Measurements from ENCODE around the gene PMF1. TPM values are rescaled to one million over a fixed set of nuclear protein-coding genes. Genes with fewer than 3 reads are reported as not detected.
A peak's percentile ranks its signal among the peaks of the same experiment; 100 is the strongest.
"Not testable (repeated sequence)": the region's sequence is repeated elsewhere in the genome, so short reads cannot be mapped to it uniquely, and the experiment has no call there.

PMF1 gene, protein sequence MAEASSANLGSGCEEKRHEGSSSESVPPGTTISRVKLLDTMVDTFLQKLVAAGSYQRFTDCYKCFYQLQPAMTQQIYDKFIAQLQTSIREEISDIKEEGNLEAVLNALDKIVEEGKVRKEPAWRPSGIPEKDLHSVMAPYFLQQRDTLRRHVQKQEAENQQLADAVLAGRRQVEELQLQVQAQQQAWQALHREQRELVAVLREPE
- total RNA-seq (2014; rRNA removed; shearing (Covaris generic)) = 96.1 and 109 TPM in 2 replicates

DNA sequence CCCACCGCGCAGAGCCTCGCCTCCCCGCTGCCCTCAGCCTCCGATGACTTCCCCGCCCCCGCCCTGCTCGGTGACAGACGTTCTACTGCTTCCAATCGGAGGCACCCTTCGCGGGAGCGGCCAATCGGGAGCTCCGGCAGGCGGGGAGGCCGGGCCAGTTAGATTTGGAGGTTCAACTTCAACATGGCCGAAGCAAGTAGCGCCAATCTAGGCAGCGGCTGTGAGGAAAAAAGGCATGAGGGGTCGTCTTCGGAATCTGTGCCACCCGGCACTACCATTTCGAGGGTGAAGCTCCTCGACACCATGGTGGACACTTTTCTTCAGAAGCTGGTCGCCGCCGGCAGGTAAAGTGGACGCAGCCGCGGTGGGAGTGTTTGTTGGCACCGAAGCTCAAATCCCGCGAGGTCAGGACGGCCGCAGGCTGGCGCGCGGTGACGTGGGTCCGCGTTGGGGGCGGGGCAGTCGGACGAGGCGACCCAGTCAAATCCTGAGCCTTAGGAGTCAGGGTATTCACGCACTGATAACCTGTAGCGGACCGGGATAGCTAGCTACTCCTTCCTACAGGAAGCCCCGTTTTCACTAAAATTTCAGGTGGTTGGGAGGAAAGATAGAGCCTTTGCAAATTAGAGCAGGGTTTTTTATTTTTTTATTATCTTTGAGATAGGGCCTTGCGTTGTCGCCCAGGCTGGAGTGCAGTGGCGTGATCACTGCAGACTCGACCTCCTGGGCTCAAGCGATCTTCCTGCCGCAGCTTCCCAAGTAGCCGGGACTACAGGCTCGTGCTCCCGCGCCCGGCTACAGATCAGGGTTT, at the start of gene PMF1:
TSS of gene PMF1 (plus strand) at position 175 of the 811 bp plus-strand sequence. CDS start at position 184, 9 bp downstream.
- DNase-seq (ENCODE audit: low read depth) = peak; percentile 96

DNA sequence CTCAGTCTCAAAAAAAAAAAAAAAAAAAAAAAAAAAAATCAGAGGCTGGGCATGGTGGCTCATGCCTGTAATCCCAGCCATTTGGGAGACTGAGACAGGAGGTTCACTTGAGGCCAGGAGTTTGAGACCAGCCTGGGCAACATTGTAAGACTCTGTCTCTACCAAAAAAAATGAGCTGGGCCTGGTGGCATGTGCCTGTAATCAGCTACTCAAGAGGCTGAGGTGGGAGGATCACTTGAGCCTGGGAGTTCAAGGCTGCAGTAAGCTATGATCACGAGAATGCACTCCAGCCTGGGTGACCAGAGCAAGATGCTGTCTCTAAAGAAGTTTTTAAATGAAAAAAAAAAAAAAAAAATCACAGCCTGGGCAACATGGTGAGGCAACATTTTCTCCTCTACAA, 49.1 kb upstream of the PMF1 start:
- no peak for DNase-seq (ENCODE audit: low read depth)

DNA sequence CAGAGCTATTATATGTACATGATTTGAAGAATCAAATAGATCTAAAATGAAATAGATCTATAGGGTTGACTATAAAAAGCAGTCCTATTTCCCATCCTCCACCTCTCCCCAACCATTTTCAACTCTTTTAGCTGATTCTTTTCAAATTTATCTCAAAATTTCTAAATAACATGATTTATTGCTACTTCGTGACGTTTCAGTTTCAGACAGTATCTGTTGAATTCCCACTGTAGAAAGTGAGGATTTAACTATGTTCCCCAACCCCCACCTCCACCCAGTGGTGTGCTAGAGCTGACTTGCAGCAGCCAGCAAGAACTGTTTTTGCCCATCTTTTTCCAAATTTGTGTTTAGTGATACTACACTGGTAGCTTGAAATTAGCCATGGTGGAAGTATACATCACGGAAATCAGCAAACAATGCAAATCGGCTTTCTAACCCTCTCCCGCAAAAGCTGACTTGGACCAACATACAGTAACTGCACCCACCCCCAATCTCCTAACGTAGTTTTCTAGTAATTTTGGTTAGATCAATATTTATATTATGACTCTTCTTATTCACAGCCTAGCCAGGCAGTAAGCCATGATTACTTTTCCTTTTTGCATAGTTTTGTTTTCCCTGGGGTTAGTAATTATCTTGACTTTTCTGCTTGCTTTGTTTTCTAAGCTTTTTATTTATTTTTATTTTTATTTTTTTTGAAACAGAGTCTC, 48.5 kb upstream of the PMF1 start:
- no peak for DNase-seq (ENCODE audit: low read depth)

DNA sequence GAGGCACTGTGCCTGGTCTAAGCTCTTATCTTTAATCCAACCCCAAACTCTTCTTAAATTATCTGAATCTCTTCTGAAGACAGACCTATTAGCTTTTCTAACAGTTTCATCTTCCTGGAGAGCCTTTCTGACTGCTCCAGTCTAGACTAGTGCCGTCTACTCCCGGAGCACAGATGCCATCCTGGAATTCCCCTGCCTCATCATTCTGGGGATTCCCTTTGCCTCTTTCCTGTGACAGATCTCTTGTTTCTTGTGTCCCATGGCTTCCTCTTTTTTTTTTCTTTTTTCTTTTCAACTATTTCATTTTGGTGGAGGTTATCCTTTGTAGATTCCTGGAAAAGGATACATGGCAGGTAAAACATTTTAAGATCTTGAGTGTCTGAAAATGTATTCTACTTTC, 47.7 kb upstream of the PMF1 start:
- peak; percentile 45 for DNase-seq (ENCODE audit: low read depth)

DNA sequence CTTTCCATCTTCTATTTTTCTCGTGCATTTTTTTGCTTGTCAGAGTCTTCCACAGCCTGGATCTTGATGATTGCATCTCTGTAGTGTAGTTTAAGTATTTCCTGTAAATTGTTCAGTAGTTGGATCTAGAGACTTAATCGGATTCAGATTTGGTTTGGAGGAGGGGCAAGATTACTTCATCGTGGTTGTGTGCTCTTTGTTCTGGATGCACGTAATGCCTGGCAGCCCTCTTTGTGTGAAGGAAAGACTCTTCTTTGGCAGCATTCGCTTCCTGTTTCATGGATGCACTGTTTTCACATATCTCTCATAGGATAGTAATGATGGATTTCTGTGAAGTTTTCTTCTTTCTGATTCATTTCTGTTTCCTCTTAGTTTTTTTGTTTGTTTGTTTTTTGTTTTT, 45.3 kb upstream of the PMF1 start:
- no peak for DNase-seq (ENCODE audit: low read depth)

DNA sequence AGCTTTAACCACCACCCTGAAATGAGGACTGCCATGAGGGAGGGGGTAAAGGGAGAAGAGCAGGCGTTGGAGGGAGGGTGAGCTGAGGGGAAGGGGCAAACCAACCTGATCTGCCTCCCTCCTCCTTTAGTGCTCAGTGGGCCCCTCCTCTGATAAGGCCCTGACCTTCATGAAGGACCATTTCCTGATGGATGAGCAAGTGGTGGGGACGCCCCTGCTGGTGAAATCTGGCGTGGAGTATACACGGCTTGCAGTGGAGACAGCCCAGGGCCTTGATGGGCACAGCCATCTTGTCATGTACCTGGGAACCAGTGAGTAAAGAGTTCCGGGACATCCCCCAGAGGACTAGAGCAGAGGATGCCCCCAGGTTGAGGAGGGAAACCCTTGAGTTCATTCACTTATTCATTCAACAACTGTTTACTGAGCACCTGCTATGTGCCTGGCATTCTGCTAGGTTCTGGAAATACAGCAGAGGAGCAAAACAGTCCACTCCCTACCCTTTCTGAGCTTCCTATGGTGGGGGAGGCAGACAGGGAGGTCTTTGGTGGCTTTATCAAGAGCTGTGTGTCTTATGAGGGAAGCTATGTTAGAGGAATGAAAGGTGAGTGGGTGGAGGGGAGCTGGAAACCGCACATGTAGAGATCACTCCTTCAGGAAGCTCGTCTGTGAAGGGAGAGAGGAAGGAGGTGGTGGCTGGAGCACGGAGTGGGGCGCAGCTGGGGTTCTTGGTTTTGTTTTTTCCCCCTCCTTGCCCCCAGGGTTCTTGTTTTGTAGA, 39.9 kb upstream of the PMF1 start:
- DNase-seq (ENCODE audit: low read depth) = no peak

DNA sequence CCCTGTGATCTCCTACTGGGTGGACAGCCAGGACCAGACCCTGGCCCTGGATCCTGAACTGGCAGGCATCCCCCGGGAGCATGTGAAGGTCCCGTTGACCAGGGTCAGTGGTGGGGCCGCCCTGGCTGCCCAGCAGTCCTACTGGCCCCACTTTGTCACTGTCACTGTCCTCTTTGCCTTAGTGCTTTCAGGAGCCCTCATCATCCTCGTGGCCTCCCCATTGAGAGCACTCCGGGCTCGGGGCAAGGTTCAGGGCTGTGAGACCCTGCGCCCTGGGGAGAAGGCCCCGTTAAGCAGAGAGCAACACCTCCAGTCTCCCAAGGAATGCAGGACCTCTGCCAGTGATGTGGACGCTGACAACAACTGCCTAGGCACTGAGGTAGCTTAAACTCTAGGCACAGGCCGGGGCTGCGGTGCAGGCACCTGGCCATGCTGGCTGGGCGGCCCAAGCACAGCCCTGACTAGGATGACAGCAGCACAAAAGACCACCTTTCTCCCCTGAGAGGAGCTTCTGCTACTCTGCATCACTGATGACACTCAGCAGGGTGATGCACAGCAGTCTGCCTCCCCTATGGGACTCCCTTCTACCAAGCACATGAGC, 36.1 kb upstream of the PMF1 start:
- no peak for DNase-seq (ENCODE audit: low read depth)

DNA sequence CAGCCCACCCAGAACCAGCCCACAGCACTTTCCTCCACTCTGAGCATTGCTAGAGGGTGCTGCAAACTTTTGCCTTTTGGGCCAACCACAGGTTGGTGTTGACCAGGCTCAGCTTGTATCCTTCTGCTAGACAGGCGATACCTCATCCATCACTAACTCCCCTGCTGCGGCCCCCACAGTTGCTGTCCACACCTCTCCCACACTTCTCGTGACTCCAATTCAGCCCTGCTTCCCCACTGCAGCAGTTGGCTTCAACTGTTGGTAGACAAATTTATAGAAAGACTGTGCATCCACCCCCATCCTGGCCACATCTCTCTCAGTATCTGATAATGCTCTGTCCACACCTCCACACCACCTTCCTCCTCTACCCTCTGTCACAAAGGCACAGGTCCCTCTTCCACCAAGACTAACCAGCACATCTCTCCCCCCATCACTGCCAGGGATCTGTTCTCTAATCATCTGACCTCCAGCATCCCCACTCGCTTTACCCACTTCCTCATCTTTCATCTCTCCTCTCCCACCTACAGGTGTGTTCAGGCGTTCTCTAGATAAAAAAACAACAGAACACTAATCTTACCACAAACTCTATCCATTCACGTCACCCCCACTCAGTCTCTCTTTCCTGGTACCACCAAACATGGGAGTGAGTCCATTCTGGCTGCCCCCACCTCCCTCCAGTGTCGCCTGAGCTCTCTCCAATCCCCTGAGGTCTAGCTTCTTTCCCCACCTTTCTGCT, 34.7 kb upstream of the PMF1 start:
- DNase-seq (ENCODE audit: low read depth) = no peak

DNA sequence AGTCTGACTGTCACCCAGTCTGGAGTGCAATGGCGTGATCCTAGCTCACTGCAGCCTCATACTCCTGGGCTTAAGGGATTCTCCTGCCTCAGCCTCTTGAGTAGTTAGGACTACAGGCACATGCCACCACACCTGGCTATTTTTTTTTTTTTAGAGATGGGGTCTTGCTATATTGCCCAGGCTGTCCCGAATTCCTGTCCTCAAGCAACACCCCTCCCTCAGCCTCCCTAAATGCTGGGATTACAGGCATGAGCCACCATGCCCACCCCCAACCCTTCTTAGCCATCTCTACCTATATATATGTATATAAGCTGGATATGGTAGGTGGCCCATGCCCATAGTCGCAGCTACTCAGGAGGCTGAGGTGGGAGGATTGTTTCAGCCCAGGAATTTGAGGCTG, 32.3 kb upstream of the PMF1 start:
- DNase-seq (ENCODE audit: low read depth) = no peak

DNA sequence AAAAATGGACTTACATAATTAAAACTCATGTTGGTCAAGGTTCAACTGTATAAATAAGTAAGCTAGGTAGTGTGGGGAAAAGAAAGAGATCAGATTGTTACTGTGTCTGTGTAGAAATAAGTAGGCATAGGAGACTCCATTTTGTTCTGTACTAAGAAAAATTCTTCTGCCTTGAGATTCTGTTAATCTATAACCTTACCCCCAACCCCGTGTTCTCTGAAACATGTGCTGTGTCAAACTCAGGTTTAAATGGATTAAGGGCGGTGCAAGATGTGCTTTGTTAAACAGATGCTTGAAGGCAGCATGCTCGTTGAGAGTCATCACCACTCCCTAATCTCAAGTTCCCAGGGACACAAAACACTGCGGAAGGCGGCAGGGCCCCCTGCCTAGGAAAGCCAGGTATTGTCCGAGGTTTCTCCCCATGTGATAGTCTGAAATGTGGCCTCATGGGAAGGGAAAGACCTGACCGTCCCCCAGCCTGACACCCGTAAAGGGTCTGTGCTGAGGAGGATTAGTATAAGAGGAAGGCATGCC, 31.3 kb upstream of the PMF1 start:
- not testable (repeated sequence) for DNase-seq (ENCODE audit: low read depth)

DNA sequence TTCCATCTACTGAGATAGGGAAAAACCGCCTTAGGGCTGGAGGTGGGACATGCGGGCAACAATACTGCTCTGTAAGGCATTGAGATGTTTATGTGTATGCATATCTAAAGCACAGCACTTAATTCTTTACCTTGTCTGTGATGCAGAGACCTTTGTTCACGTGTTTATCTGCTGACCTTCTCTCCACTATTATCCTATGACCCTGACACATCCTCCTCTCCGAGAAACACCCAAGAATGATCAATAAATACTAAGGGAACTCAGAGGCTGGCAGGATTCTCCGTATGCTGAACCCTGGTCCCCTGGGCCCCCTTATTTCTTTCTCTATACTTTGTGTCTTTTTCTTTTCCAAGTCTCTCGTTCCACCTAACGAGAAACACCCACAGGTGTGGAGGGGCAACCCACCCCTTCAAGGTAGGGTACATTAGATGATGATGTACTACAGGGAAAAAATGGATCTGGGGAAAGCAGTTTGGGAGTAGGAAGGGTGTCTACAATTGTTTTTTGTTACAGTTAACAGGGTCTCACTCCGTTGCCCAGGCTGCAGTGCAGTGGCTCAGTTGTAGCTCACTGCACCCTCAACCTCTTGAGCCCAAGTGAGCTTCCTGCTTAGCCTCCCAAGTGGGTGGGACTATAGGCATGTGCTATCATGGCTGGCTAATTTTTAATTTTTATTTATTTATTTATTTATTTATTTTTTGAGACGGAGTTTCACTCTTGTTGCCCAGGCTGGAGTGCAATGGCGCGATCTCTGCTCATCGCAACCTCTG, 30.6 kb upstream of the PMF1 start:
- DNase-seq (ENCODE audit: low read depth) = not testable (repeated sequence)

DNA sequence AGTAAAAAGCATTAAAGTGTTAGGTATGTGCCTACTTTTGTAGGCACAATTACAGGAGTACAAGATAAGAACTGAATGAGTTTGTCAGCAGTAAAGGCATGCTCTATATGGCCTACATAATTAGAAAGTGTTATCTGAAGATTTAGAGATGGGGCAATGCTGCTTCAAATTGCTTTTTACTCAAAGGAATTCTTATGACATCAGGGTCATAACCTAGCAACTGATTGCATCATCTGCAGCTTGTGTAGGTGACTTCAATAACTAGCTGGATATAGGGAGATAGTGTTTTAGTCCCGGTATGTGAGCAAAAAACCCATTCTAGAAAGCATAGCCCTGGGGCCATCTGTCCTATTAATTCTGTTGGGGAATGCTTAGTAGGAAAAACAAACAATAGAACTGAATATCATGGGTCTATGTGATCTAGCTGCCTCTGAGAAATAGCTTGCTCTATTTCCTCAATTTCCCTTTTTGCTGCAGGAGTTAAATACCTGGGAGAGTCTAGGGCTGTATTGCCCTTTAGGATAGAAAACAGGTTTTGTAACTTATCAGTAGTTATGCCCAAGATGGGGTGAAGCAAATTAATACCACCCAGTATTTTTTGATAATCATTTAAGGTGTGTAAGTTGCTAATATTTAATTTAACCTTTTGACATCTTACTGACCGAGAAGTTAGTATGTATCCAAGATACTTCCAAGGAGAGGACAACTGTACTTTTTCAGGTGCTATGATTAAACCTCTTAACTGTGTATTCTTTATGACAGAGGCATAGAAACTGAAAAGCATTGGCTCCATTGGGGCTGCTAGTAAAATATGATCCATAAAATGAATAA, 26.2 kb upstream of the PMF1 start:
- DNase-seq (ENCODE audit: low read depth) = not testable (repeated sequence)

DNA sequence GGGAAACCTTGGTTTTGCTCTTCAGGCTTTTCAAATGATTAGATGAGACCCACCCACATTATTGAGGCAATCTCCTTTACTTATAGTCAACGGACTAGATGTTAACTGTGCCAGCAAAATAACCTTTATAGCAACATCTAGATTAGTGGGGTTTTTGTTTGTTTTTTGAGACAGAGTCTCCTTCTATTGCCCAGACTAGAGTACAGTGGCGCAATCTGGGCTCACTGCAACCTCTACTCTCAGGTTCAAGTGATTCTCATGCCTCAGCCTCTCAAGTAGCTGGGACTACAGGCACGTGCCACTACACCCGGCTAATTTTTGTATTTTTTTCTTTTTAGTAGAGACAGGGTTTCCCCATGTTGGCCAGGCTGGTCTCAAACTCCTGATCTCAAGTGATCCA, 22.5 kb upstream of the PMF1 start:
- not testable (repeated sequence) for DNase-seq (ENCODE audit: low read depth)

DNA sequence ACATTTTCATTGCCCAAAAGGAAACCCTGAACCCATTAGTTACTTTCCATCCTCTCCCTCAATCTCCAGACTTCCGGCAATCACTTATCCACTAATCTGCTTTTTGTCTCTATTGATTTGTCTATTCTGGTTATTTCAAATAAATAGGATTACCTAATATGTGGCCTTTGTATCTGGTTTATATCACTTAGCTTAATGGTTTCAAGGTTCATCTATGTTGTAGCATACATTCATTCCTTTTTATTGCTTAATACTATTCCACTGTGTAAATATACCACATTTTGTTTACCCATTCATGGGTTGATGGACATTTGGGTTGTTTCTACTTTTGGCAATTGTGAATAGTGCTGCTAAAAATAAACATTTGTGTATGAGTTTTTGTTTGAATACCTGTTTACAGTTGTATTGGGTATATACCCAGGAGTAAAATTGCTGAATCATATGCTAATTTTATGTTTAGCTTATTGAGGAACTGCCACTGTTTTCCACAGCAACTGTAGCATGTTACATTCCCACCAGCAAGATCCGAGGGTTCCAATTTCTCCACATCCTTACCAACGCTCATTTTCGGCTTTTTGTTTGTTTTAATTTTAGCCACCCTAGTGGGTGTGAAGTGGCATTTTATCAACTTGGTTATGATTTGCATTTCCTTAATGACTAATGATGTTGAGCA, 21.4 kb upstream of the PMF1 start:
- DNase-seq (ENCODE audit: low read depth) = no peak

DNA sequence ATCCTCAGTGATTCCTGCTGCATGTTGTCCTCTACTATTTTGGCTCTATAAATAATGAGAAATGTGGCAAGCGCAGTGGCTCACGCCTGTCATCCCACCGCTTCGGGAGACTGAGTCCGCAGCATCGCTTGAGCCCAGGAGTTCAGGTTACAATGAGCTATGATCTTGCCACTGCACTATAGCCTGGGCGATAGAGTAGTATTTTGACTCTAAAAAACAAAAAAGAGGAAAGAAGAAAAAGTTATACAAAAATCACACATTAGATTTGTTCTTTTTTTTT, 19.7 kb upstream of the PMF1 start:
- DNase-seq (ENCODE audit: low read depth) = no peak

DNA sequence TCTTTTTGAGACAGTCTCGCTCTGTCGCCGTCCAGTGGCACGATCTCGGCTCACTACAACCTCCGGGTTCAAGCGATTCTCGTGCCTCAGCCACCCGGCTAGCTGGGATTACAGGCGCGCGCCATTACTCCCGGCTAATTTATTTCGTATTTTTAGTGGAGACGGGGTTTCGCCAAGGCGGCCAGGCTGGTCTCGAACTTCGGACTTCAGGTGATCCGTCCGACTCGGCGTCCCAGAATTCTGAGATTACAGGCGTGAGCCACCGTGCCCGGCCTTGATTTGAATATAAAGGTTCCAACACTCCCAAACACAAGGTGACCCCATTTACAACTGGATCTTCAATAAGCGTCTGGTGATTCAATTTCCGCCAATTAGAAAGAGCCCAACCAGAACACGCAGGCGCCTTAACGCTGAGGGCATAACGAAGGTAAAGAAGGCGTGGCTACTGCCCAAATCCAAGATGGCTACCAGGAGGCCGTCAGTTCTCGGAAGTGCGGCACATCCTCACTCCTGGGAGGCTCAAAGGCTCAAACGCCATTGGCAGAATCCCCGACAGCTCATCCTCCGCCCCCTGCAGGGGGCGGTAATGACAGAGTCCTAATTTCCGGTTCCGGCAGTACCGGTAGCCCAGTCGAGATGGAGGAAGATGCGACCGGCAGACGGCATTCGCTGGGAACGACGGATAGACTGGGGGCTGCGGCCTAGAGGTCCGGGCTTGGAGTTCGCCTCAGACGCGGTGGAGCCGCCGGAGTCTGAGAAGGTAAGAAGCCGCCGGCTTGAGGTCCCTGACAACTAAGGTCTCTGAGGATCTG, 19.1 kb upstream of the PMF1 start, which contains the start of gene SLC25A44:
TSS of gene SLC25A44 (plus strand) at position 617 of the 812 bp plus-strand sequence. CDS start 5,744 bp downstream, outside the sequence.
- DNase-seq (ENCODE audit: low read depth) = peak; percentile 98

DNA sequence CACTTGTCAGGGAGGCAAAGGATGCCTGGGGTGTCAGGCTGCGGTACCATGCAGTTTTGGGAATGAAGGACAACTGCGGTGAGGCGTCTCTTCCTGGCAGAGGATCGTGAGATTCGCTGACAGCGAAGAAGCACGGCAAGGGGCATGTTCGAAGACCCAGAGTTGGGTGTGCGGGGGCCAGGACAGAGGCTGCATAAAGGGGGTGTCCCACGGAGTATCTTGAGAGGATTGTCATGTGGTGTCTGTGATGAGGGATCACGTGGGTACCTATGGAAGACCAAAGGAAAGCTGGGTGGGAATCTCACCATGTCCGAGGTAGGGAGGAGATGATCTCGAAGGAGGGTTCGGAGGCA, 18.5 kb upstream of the PMF1 start:
- peak; percentile 9 for DNase-seq (ENCODE audit: low read depth)

DNA sequence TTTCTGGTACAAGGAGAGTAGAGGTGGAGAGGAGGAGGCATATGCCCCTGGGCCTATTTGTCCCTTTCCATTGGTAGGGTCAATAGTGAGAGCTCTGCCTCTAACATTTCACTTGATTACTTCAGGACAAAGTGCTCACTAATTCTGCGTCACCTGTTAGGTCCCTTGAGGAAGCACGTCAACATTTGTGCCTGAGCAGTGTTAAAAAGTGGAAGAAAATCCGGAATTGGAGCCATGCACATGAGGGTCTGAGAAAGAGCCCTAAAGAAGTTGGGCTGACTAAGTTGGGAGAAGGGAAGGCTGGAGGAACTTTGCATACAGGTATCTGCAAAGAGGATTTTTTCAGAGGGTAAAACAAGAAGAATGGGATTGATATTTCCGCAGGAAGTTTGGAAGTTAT, 17.0 kb upstream of the PMF1 start:
- DNase-seq (ENCODE audit: low read depth) = no peak
